ENCODE measurements around the gene SLC22A3. TPM values are rescaled to one million over a fixed set of nuclear protein-coding genes. Genes with fewer than 3 reads are reported as not detected.
"Not testable (repeated sequence)": the region's sequence is repeated elsewhere in the genome, so short reads cannot be mapped to it uniquely, and the experiment has no call there.

The SLC22A3 gene, protein sequence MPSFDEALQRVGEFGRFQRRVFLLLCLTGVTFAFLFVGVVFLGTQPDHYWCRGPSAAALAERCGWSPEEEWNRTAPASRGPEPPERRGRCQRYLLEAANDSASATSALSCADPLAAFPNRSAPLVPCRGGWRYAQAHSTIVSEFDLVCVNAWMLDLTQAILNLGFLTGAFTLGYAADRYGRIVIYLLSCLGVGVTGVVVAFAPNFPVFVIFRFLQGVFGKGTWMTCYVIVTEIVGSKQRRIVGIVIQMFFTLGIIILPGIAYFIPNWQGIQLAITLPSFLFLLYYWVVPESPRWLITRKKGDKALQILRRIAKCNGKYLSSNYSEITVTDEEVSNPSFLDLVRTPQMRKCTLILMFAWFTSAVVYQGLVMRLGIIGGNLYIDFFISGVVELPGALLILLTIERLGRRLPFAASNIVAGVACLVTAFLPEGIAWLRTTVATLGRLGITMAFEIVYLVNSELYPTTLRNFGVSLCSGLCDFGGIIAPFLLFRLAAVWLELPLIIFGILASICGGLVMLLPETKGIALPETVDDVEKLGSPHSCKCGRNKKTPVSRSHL
- 10 to 100 TPM in 1 of 2 donors, 1 to 10 TPM in 1; 5.7 to 10.3 TPM for total RNA-seq
- polyA plus RNA-seq (ENCODE audit: insufficient read depth, low read depth, low replicate concordance) = 6.9 TPM
- long read RNA-seq, donor 1, partial matches to known transcripts = 0 of 2 reads
- long read RNA-seq, donor 1, other reads (novel, unspliced or antisense) = 0 of 2 reads
- long read RNA-seq, donor 2, partial matches to known transcripts = 0 of 1 reads
- long read RNA-seq, donor 2, other reads (novel, unspliced or antisense) = 0 of 1 reads

DNA sequence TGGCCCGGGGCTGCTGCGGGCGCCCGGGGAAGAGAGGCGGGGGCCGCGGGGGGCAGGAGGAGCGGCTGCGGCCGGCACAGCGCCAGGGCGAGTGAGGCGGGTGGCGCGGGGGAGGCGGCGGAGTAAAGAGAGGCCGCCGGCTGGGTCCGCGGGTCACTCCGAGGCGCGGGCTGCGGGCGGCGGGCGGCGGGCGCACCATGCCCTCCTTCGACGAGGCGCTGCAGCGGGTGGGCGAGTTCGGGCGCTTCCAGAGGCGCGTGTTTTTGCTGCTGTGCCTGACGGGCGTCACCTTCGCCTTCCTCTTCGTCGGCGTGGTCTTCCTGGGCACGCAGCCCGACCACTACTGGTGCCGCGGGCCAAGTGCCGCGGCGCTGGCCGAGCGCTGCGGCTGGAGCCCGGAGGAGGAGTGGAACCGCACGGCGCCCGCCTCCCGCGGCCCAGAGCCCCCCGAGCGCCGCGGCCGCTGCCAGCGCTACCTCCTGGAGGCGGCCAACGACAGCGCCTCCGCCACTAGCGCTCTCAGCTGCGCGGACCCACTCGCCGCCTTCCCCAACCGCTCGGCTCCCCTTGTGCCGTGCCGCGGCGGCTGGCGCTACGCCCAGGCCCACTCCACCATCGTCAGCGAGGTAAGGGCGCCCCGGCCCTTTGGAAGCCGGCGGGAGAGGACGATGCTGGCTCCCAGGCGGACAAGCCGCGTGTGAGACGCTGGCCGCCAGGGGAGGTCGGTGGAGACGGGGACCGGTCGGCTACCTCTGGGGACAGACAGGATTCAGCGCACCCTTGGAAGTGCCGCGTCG is at the start of gene SLC22A3:
SLC22A3 (plus strand) TSS at position 156 of the 797 bp plus-strand sequence; CDS start at position 198, 42 bp downstream.
- no peaks in the 10 kb centered on the region for H3K27me3 ChIP-seq
- peak within 1 kb of the TSS; percentile 59 to 70 for H3K4me3 ChIP-seq
- TF ChIP-seq, protein P1, sequence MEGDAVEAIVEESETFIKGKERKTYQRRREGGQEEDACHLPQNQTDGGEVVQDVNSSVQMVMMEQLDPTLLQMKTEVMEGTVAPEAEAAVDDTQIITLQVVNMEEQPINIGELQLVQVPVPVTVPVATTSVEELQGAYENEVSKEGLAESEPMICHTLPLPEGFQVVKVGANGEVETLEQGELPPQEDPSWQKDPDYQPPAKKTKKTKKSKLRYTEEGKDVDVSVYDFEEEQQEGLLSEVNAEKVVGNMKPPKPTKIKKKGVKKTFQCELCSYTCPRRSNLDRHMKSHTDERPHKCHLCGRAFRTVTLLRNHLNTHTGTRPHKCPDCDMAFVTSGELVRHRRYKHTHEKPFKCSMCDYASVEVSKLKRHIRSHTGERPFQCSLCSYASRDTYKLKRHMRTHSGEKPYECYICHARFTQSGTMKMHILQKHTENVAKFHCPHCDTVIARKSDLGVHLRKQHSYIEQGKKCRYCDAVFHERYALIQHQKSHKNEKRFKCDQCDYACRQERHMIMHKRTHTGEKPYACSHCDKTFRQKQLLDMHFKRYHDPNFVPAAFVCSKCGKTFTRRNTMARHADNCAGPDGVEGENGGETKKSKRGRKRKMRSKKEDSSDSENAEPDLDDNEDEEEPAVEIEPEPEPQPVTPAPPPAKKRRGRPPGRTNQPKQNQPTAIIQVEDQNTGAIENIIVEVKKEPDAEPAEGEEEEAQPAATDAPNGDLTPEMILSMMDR (IDR thresholded peaks at IDR 0.05) = peak in 2 of 3 experiments; percentile 18 to 29
- TF ChIP-seq POLR2A (IDR thresholded peaks at IDR 0.05) = no peak
- WGBS, 2 donors = 0 to 1% methylated on average over 11 to 53 of the region's 105 CpGs
- H3K4me1 ChIP-seq = peaks cover 23% of the 10 kb centered on the region
- H3K9me3 ChIP-seq = no peaks in the 10 kb centered on the region
- peak within 1 kb of the TSS; percentile 74 to 80 for H3K27ac ChIP-seq
- no peaks in the 10 kb centered on the region for H3K36me3 ChIP-seq (ENCODE audit: low read depth, missing control alignments)
- intact Hi-C loops (cut with DNase I; ENCODE audit: low total_unique reads) = no loop called here
- peak; percentile 61 for DNase-seq

DNA sequence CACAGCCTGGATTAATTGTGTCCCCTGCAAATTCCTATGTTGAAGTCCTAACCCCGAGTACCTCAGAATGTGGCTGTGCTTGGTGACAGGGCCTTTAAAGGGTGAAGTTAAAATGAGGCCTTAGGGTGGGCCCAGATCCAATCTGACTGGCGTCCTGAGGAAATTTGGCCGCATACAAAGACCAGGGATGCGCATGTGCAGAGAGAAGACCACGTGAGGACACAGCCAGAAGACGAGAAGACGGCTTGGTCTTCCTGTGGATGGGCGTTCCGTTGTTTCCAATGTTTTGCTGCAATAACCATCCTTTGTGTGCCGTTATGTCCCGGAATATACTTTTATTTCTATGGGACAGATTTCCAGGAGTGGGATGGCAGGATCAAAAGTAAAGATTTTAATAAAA is 48.6 kb upstream of the SLC22A3 start:
- intact Hi-C loops (cut with DNase I; ENCODE audit: low total_unique reads) = no loop called here
- no peaks in the 10 kb centered on the region for H3K4me1 ChIP-seq
- WGBS, 2 donors = 70 to 86% methylated on average over 11 of the region's 11 CpGs
- H3K9me3 ChIP-seq = no peaks in the 10 kb centered on the region
- TF ChIP-seq POLR2A (IDR thresholded peaks at IDR 0.05) = no peak
- TF ChIP-seq, protein P1 (IDR thresholded peaks at IDR 0.05) = no peak
- no peaks in the 10 kb centered on the region for H3K27me3 ChIP-seq
- no peak for DNase-seq
- no peak overlapping the region for H3K27ac ChIP-seq
- H3K36me3 ChIP-seq (ENCODE audit: low read depth, missing control alignments) = no peaks in the 10 kb centered on the region
- H3K4me3 ChIP-seq = peak overlapping the region in 1 of 2 donors; percentile 20

DNA sequence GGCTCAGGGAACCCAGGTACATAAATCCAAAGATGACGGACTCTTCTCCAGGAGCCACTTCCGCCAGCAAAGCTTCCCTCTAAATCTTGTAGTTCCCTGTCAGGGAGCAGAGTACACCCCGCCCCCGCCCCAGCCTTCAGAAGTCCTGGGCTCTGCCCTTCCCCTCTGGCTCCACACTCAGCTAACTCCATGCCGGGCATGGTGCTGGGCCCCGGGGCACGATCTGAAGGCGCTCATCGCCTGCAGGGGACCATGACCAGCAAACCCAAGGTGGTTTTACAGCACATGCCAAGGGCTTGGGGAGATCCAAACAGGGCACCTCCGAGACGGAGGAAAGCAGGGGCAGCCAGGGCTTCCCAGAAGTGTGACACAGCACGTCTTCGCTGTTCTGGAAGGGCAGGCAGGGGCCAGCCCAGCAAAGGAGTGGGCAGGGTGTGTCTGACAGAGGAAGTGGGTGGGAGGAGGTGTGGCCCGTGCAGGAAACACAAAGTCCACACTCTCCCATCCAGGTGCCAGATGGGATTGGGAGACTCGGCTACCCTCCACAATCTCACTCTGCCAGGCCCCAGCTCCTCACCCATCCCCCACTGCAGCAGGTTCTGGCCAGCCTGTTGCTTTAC is 48.0 kb upstream of the SLC22A3 start:
- DNase-seq = no peak
- 54 to 72% methylated on average over 7 to 15 of the region's 15 CpGs for WGBS, 2 donors
- H3K36me3 ChIP-seq (ENCODE audit: low read depth, missing control alignments) = no peaks in the 10 kb centered on the region
- H3K27ac ChIP-seq = no peak overlapping the region
- H3K4me1 ChIP-seq = no peaks in the 10 kb centered on the region
- no peaks in the 10 kb centered on the region for H3K27me3 ChIP-seq
- TF ChIP-seq, protein P1 (IDR thresholded peaks at IDR 0.05) = no peak
- TF ChIP-seq POLR2A (IDR thresholded peaks at IDR 0.05) = no peak
- H3K4me3 ChIP-seq = peak overlapping the region in 1 of 2 donors; percentile 20
- H3K9me3 ChIP-seq = no peaks in the 10 kb centered on the region
- intact Hi-C loops (cut with DNase I; ENCODE audit: low total_unique reads) = no loop called here

DNA sequence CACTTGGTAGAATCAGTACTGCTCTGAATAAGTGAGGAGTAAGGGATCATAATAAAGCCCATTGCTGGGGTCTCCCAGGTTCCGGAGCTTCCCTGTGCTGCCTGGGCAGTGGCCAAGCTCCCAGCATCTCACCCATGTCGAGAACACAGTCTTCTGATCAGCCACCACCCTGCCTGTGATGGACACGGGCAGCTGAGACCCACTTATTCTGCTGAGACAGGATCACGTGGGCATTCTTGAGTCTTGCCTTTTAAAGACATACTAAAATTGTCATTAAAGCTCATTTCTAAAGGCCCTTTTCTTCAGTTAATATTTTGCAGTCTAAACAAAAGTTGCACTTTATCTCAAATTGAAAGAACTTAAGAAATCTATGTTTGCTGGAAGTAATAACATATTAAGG is 46.8 kb upstream of the SLC22A3 start:
- 41 to 50% methylated on average over 4 of the region's 4 CpGs for WGBS, 2 donors

DNA sequence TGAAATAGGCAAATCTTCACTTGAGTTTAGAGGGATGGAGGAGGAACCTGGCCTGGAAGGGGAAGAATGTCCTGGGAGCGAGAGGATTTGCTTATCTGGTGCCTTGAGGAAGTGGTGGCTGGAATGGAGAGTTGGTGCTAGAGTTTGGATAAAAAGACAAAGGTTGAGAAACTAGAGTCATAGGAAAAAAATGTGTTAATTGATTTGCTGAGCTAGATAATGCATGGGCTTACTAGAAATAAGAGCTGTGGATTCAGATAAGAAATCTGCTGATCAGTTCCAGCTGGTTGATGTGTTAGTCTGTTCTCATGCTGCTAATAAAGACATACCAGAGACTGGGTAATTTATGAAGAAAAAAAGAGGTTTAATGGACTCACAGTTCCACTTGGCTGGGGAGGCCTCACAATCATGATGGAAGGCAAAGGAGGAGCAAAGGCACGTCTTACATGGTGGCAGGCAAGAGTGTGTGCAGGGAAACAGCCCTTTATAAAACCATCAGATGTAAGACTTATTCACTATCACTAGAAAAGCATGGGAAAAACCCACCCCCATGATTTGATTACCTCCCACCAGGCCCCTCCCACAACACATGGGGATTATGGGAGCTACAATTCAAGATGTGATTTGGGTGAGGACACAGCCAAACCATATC is 45.6 kb upstream of the SLC22A3 start:
- H3K27ac ChIP-seq; H3K36me3 ChIP-seq (ENCODE audit: low read depth, missing control alignments); intact Hi-C loops (cut with DNase I; ENCODE audit: low total_unique reads); DNase-seq; H3K4me3 ChIP-seq; H3K4me1 ChIP-seq; H3K27me3 ChIP-seq; H3K9me3 ChIP-seq: not testable (repeated sequence)
- WGBS, 2 donors = 81 to 93% methylated on average over 2 of the region's 2 CpGs

More for the DNA sequence above, 46.8 kb upstream of the SLC22A3 start:
- no peak overlapping the region for H3K27ac ChIP-seq
- H3K27me3 ChIP-seq = no peaks in the 10 kb centered on the region
- intact Hi-C loops (cut with DNase I; ENCODE audit: low total_unique reads) = no loop called here
- H3K4me3 ChIP-seq = no peak overlapping the region
- TF ChIP-seq, protein P1 (IDR thresholded peaks at IDR 0.05) = no peak
- no peak for TF ChIP-seq POLR2A (IDR thresholded peaks at IDR 0.05)
- H3K4me1 ChIP-seq = no peaks in the 10 kb centered on the region
- no peaks in the 10 kb centered on the region for H3K36me3 ChIP-seq (ENCODE audit: low read depth, missing control alignments)
- DNase-seq = no peak
- no peaks in the 10 kb centered on the region for H3K9me3 ChIP-seq

Data from testis (tissue), 5 donors.